ENCODE data around the gene MUS81. TPM values are rescaled to one million over a fixed set of nuclear protein-coding genes. Genes with fewer than 3 reads are reported as not detected.

The MUS81 gene
- total and polyA plus RNA-seq, 11 donors: 24.6 to 56.1 (median 35.9) TPM

DNA sequence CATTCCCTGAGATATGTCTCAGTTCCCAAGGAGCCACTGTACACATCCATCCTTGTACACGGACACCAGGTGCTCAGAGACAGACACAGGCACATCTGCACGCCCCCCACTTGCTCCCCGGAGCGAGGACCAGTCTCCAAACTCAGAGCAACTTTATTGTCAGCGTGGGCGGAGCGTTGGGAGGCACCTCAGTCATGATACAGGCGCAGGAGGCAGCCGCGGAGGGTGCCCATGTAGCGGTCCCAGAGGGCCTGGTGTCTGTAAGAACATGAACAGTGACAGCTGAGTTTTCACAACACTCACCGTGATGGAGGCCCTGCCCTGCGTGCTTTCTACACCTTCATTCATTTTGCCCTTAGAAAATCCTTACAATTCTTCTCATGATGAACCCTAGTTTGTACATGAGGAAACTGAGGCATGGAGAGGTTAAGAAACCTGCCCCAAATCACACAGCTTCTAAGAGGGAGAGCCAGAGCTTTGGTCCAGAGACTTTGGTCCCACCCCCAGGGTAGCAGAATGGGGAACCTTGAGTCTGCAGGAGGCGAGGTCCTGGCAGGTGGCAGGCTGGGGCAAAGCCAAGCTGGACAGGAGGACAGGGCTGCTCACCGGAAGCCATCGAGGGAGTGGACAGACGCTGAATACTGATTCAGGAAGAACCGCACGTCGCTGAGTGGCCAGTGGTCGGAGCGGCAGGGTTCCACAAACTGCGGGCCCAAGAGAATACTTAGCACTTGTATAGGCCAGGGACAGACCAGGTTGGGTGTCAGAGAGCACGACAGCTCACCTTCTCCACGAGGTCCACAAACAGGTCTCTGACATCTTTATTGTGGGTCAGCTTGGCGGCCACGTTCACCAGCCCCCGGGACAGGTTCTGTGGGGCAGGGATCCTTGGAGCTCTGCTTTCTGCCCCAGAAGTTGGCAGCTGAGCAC is 23.8 kb downstream of the MUS81 start:
- H3K27me3 ChIP-seq: no peaks in the 10 kb centered on the region
- peak in 1 of 5 donors; percentile 48 for DNase-seq
- no peak overlapping the region for H3K4me3 ChIP-seq
- intact Hi-C loops (cut with DNase I): loop anchor here (2.0 to 10.0 kb wide), 4 partner anchors 38 to 105 kb away; no protein-coding TSS in a partner anchor
- no peaks in the 10 kb centered on the region for H3K9me3 ChIP-seq
- 79 to 83% (median 81%) methylated on average over 28 of the region's 28 CpGs for WGBS, 4 donors
- peaks cover 5 to 39% (median 21%) of the 10 kb centered on the region in 12 donors for H3K4me1 ChIP-seq
- peaks cover 0 to 54% (median 43%) of the 10 kb centered on the region in 9 donors for H3K36me3 ChIP-seq
- TF ChIP-seq, protein P1, sequence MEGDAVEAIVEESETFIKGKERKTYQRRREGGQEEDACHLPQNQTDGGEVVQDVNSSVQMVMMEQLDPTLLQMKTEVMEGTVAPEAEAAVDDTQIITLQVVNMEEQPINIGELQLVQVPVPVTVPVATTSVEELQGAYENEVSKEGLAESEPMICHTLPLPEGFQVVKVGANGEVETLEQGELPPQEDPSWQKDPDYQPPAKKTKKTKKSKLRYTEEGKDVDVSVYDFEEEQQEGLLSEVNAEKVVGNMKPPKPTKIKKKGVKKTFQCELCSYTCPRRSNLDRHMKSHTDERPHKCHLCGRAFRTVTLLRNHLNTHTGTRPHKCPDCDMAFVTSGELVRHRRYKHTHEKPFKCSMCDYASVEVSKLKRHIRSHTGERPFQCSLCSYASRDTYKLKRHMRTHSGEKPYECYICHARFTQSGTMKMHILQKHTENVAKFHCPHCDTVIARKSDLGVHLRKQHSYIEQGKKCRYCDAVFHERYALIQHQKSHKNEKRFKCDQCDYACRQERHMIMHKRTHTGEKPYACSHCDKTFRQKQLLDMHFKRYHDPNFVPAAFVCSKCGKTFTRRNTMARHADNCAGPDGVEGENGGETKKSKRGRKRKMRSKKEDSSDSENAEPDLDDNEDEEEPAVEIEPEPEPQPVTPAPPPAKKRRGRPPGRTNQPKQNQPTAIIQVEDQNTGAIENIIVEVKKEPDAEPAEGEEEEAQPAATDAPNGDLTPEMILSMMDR (IDR thresholded peaks at IDR 0.05): no peak
- TF ChIP-seq POLR2A (IDR thresholded peaks at IDR 0.05): no peak
- peak overlapping the region in 1 of 12 donors; percentile 17 for H3K27ac ChIP-seq
- no peak for ATAC-seq

DNA sequence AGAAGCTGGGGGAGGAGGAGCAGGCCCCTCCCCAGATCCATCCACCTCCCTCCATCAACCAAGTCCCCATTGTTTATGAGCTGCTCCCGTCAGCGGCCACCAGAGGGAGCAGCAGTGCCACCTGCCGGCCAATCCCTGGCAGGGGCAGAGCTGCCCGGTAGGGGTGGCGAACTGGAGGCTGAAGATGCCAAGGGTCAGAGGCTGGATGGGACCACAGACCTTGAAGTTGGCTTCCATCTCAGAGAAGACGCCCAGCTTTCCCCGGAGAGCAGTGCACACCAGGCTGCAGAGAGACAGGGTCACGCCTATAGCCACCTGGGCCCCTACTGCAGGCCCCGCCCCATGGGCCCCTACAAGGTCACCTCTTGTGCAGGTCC is 24.5 kb downstream of the MUS81 start:
- H3K27ac ChIP-seq: peak overlapping the region in 3 of 12 donors; percentile 17 to 42 (median 37)
- H3K9me3 ChIP-seq: no peaks in the 10 kb centered on the region
- peaks cover 0 to 54% (median 43%) of the 10 kb centered on the region in 9 donors for H3K36me3 ChIP-seq
- ATAC-seq (peak in 3 of 4 donors; percentile 19 to 40 (median 27)), DNase-seq (peak; percentile 76 to 88 (median 77))
- intact Hi-C loops (cut with DNase I): loop anchor here (2.0 to 10.0 kb wide), 6 partner anchors 38 to 118 kb away; partner anchors contain the start of genes BANF1 (in 2 of the 10), EIF1AD (in 2 of the 10) and SART1 (in 2 of the 10)
- no peaks in the 10 kb centered on the region for H3K27me3 ChIP-seq
- H3K4me3 ChIP-seq: no peak overlapping the region
- H3K4me1 ChIP-seq: peaks cover 5 to 43% (median 28%) of the 10 kb centered on the region in 12 donors
- TF ChIP-seq POLR2A (IDR thresholded peaks at IDR 0.05): no peak
- TF ChIP-seq, protein P1 (IDR thresholded peaks at IDR 0.05): peak; percentile 96 to 100 (median 99)
- WGBS, 4 donors: 23 to 100% (median 25%) methylated on average over 1 to 9 of the region's 9 CpGs

GRCh38 chr11:65885231-65885630 is 25.0 kb downstream of the MUS81 start:
- no peak for TF ChIP-seq POLR2A (IDR thresholded peaks at IDR 0.05)
- TF ChIP-seq, protein P1 (IDR thresholded peaks at IDR 0.05): no peak
- 86 to 93% (median 90%) methylated on average over 7 of the region's 7 CpGs for WGBS, 4 donors
- no peaks in the 10 kb centered on the region for H3K27me3 ChIP-seq
- peaks cover 0 to 54% (median 43%) of the 10 kb centered on the region in 9 donors for H3K36me3 ChIP-seq
- H3K27ac ChIP-seq: peak overlapping the region in 3 of 12 donors; percentile 17 to 42 (median 37)
- ATAC-seq (no peak), DNase-seq (peak in 1 of 5 donors; percentile 40)
- no peak overlapping the region for H3K4me3 ChIP-seq
- H3K9me3 ChIP-seq: no peaks in the 10 kb centered on the region
- intact Hi-C loops (cut with DNase I): loop anchor here in 9 of 10 donors (2.0 to 10.0 kb wide), 4 partner anchors 77 to 117 kb away; partner anchors contain the start of genes BANF1 (in 2 of the 9), EIF1AD (in 2 of the 9) and SART1 (in 2 of the 9)
- peaks cover 5 to 45% (median 32%) of the 10 kb centered on the region in 12 donors for H3K4me1 ChIP-seq

Data from heart left ventricle (tissue), 16 donors.